ENCODE results near the gene INO80C.

INO80C gene

DNA sequence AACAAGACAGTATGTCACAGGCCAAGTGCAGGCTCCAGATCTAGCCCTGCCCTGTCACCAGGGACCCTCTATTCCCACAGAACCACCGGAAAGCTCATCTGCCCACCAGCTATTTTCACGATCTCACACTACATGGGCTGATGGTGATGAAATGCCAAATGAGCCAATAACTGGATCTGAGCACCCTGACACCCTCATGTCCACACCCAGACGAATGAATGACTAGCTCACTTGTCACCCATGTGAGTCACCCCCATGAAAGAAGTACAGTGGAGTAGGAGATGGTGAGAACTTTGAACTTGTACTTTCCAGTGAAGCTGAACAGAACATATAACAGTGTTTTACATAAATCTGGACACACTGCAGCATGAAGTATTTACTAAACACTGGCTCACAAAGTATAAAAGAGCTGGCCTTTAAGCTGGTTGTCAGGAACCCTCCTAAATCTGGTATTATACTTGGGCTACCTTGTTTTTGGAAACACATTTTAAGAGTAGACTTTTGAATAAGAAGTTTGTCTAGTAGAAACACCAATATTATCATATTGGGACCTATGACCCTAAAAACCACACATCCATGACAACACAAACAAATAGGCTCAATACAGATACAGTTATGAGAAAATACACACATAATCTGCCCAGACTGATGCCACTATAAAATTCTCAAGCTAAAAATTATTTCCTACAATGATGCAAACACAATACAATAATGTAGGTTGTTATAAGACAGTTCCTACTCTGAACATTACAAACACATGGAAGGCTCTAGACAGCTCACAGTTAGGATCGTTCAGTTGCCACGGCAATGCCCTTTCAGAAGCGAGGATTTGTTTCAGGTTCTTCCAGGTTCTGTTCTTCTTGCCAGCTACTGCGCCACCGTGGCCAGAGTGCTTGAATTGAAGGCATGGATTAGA, 19.0 kb downstream of the INO80C start:
- H3K4me3 ChIP-seq (replicated peaks; ENCODE audit: low read depth, low read length), result no peak overlapping the region
- TF ChIP-seq, protein P1, sequence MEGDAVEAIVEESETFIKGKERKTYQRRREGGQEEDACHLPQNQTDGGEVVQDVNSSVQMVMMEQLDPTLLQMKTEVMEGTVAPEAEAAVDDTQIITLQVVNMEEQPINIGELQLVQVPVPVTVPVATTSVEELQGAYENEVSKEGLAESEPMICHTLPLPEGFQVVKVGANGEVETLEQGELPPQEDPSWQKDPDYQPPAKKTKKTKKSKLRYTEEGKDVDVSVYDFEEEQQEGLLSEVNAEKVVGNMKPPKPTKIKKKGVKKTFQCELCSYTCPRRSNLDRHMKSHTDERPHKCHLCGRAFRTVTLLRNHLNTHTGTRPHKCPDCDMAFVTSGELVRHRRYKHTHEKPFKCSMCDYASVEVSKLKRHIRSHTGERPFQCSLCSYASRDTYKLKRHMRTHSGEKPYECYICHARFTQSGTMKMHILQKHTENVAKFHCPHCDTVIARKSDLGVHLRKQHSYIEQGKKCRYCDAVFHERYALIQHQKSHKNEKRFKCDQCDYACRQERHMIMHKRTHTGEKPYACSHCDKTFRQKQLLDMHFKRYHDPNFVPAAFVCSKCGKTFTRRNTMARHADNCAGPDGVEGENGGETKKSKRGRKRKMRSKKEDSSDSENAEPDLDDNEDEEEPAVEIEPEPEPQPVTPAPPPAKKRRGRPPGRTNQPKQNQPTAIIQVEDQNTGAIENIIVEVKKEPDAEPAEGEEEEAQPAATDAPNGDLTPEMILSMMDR (IDR thresholded peaks at IDR 0.05; ENCODE audit: low read depth, low read length, missing control alignments), result no peak
- no peak for DNase-seq (ENCODE audit: extremely low read depth, low read depth)

DNA sequence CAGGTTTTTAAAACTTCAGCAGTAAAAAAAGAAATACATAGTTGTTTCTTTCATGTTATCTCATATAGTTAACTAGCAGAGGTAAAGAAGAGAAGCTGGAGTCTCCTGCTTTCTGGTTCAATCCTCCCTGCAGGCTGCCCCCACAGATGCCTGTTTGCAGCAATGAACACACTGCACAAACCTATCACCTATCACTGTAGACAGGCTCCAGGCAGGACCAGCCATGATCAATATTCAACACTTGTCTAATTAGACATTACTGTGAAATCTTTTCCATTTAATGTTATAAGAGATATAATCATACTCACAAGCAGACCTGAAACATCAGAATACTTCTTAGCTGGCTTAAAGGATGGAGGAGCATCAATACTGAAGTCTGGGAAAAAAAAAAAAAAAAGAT, 19.8 kb downstream of the INO80C start:
- H3K4me3 ChIP-seq (replicated peaks; ENCODE audit: low read depth, low read length), result no peak overlapping the region
- no peak for DNase-seq (ENCODE audit: extremely low read depth, low read depth)
- TF ChIP-seq, protein P1 (IDR thresholded peaks at IDR 0.05; ENCODE audit: low read depth, low read length, missing control alignments), result no peak

DNA sequence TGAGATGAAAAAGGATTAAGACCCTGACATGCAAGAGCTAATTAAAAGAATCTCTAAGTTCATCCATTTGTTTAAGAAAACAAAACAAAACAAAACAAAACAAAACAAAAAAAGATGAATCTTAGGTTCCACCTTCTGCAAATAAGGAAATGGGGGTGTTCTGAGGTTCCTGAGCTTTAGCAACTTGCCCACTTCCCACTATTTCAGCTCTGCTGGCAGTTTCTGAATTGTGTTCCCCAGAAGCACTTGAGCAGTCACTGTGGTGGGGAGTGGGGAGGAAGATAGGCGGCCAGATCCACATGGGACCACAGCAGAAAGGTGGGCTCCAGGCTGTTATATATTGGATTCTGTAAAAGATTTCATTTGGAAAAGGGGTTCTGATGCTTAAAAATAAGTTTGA, 20.3 kb downstream of the INO80C start:
- H3K4me3 ChIP-seq (replicated peaks; ENCODE audit: low read depth, low read length), result no peak overlapping the region
- no peak for DNase-seq (ENCODE audit: extremely low read depth, low read depth)
- TF ChIP-seq, protein P1 (IDR thresholded peaks at IDR 0.05; ENCODE audit: low read depth, low read length, missing control alignments), result no peak

DNA sequence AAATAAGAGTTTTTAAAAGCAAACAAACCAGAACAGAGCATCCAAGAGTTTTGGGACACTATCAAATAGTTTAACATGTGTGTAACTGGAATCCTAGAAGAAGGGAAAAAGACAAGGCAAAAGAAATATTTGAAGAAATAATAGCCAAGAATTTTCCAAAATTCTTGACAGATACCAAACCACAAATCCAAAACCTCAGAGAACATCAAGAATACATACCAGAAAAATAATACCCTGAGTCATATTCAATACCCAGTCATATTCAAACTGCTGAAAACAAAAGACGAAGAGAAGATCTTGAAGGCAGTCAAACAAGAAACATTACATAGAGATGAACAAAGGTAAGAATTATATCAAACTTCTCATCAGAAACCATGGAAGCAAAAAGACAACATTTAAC, 22.9 kb downstream of the INO80C start:
- TF ChIP-seq, protein P1 (IDR thresholded peaks at IDR 0.05; ENCODE audit: low read depth, low read length, missing control alignments), result no peak
- no peak overlapping the region for H3K4me3 ChIP-seq (replicated peaks; ENCODE audit: low read depth, low read length)
- no peak for DNase-seq (ENCODE audit: extremely low read depth, low read depth)

DNA sequence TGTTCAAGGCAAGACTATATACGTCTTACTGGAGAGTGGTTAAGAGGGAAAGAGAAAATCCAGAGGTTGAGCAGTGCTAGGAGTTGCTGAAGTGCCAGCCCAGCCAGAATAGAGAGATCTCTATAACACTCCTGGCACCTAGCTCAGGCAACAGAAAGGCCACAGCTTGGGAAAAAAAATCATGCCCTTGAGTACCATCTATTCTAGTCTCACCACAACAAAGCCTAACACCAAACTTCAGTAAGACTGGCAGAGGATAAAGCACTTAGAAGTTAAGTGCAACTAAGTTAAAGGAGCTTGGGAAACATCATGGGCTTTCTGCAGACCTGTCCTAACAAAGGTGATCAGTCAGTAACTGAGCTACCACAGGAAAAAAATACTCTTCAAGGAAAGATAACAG, 24.2 kb downstream of the INO80C start:
- no peak overlapping the region for H3K4me3 ChIP-seq (replicated peaks; ENCODE audit: low read depth, low read length)
- TF ChIP-seq, protein P1 (IDR thresholded peaks at IDR 0.05; ENCODE audit: low read depth, low read length, missing control alignments), result no peak
- DNase-seq (ENCODE audit: extremely low read depth, low read depth), result no peak

DNA sequence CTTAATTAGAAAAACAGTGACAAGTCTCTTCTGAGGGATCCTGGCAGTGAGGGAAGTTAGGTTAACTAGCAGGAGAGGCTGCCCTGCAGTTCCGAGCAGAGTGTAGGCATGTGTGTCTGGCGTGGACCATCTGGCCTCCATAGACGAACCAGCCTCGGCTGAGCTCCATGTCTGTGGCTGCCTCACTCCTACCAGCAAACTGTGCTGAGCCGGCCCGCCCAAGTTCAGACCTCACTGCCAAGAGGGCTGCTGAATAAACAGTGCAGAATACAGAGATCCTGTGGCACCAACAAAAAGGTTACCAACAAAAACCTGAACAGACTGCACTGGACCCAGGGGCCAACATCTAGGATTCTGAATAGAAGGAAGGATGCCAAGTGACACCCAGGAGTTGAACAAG, 27.3 kb downstream of the INO80C start:
- H3K4me3 ChIP-seq (replicated peaks; ENCODE audit: low read depth, low read length), result no peak overlapping the region
- no peak for DNase-seq (ENCODE audit: extremely low read depth, low read depth)
- TF ChIP-seq, protein P1 (IDR thresholded peaks at IDR 0.05; ENCODE audit: low read depth, low read length, missing control alignments), result no peak
